DND-41 (cell line): ENCODE measurements around the gene RCAN2.

ENCODE experiments used
- ATAC-seq: fragments of 200-7000 bp; cut with Tn5 transposase; 3 replicates; pipeline ENCODE4 v1.9.1; 2021; ENCODE audit warnings: low read depth; ENCODE audit not compliant: insufficient read depth
- DNase-seq: peaks from one replicate; pipeline ENCODE4 v3.0.0-alpha.2; 2020
- H2AFZ ChIP-seq: 2 replicates; pipeline ENCODE4 v1.6.0; 2012; ENCODE audit warnings: low read depth, low read length
- H3K27ac ChIP-seq: 2 replicates; pipeline ENCODE4 v1.5.1; 2012; ENCODE audit warnings: low read length, inconsistent platforms
- H3K27me3 ChIP-seq: fragments of 200-600 bp; sonication (generic); 2 replicates; pipeline ENCODE4 v1.6.0; 2012; ENCODE audit warnings: low read length, mild to moderate bottlenecking, inconsistent platforms; ENCODE audit not compliant: insufficient read depth, poor library complexity
- H3K36me3 ChIP-seq: 2 replicates; pipeline ENCODE4 v1.5.1; 2012; ENCODE audit warnings: low read length, inconsistent platforms; ENCODE audit not compliant: insufficient read depth
- H3K4me1 ChIP-seq: 2 replicates; pipeline ENCODE4 v1.5.1; 2012; ENCODE audit warnings: mild to moderate bottlenecking, low read length; ENCODE audit not compliant: insufficient read depth
- H3K4me2 ChIP-seq: 2 replicates; pipeline ENCODE4 v1.6.0; 2012; ENCODE audit warnings: mild to moderate bottlenecking, moderate library complexity, low read length, inconsistent platforms; ENCODE audit not compliant: insufficient read depth
- H3K4me3 ChIP-seq, 2 experiments: fragments of 200-600 bp in 1 of 2; shearing (Covaris generic) in 1 of 2; 2 replicates each; pipeline ENCODE4 v1.5.1; 2012 to 2016; ENCODE audit warnings: inconsistent platforms in 2 of 2, low read length in 2 of 2, mild to moderate bottlenecking in 2 of 2, low read depth in 1 of 2, moderate library complexity in 1 of 2
- H3K79me2 ChIP-seq: 2 replicates; pipeline ENCODE4 v1.6.0; 2012; ENCODE audit warnings: low read length, inconsistent platforms; ENCODE audit not compliant: insufficient read depth
- H3K9ac ChIP-seq: 2 replicates; pipeline ENCODE4 v1.6.0; 2012; ENCODE audit warnings: low read depth, mild to moderate bottlenecking, inconsistent platforms, low read length, moderate library complexity
- H3K9me3 ChIP-seq: 2 replicates; pipeline ENCODE4 v1.5.1; 2012; ENCODE audit warnings: low read length, moderate library complexity, mild to moderate bottlenecking, inconsistent platforms; ENCODE audit not compliant: insufficient read depth, severe bottlenecking
- H4K20me1 ChIP-seq: 2 replicates; pipeline ENCODE4 v1.6.0; 2012; ENCODE audit warnings: low read length; ENCODE audit not compliant: insufficient read depth
- EZH2 ChIP-seq: IDR thresholded peaks from 3 replicates; pipeline ENCODE4 v1.6.1; 2012; ENCODE audit warnings: borderline replicate concordance, low read depth, mild to moderate bottlenecking, moderate library complexity, low read length, inconsistent platforms; ENCODE audit not compliant: severe bottlenecking
- TF ChIP-seq, protein P1 (sequence below): IDR thresholded peaks from 2 replicates; pipeline ENCODE4 v1.5.1; 2012; ENCODE audit warnings: borderline replicate concordance, low read length, moderate library complexity, mild to moderate bottlenecking; ENCODE audit not compliant: poor library complexity, severe bottlenecking; ENCODE audit errors: extremely low read depth

Gene RCAN2

GRCh38 chr6:46211917-46212316, 279.3 kb downstream of the RCAN2 start:
- ATAC-seq (no peak), DNase-seq (no peak)
- no peaks in the 10 kb centered on the region for H3K36me3 ChIP-seq
- no peak overlapping the region for H3K27ac ChIP-seq
- no peak overlapping the region for H2AFZ ChIP-seq
- peaks cover 12% of the 10 kb centered on the region for H3K27me3 ChIP-seq
- H3K4me1 ChIP-seq = no peaks in the 10 kb centered on the region
- H3K9ac ChIP-seq = no peak overlapping the region
- H3K4me2 ChIP-seq = no peak overlapping the region
- no peaks in the 10 kb centered on the region for H4K20me1 ChIP-seq
- H3K4me3 ChIP-seq = no peak overlapping the region
- H3K9me3 ChIP-seq = no peaks in the 10 kb centered on the region
- no peaks in the 10 kb centered on the region for H3K79me2 ChIP-seq
- TF ChIP-seq, protein P1, sequence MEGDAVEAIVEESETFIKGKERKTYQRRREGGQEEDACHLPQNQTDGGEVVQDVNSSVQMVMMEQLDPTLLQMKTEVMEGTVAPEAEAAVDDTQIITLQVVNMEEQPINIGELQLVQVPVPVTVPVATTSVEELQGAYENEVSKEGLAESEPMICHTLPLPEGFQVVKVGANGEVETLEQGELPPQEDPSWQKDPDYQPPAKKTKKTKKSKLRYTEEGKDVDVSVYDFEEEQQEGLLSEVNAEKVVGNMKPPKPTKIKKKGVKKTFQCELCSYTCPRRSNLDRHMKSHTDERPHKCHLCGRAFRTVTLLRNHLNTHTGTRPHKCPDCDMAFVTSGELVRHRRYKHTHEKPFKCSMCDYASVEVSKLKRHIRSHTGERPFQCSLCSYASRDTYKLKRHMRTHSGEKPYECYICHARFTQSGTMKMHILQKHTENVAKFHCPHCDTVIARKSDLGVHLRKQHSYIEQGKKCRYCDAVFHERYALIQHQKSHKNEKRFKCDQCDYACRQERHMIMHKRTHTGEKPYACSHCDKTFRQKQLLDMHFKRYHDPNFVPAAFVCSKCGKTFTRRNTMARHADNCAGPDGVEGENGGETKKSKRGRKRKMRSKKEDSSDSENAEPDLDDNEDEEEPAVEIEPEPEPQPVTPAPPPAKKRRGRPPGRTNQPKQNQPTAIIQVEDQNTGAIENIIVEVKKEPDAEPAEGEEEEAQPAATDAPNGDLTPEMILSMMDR = no peak
- TF ChIP-seq EZH2 = no peak

GRCh38 chr6:46210294-46210693, 281.0 kb downstream of the RCAN2 start:
- H3K9ac ChIP-seq = no peak overlapping the region
- no peak overlapping the region for H3K27ac ChIP-seq
- DNase-seq (no peak), ATAC-seq (no peak)
- no peak for TF ChIP-seq EZH2
- TF ChIP-seq, protein P1 = no peak
- H3K4me1 ChIP-seq = no peaks in the 10 kb centered on the region
- H4K20me1 ChIP-seq = no peaks in the 10 kb centered on the region
- H3K36me3 ChIP-seq = no peaks in the 10 kb centered on the region
- no peaks in the 10 kb centered on the region for H3K79me2 ChIP-seq
- H3K27me3 ChIP-seq = peaks cover 3% of the 10 kb centered on the region
- no peak overlapping the region for H3K4me3 ChIP-seq
- no peak overlapping the region for H3K4me2 ChIP-seq
- no peaks in the 10 kb centered on the region for H3K9me3 ChIP-seq
- no peak overlapping the region for H2AFZ ChIP-seq

DNA sequence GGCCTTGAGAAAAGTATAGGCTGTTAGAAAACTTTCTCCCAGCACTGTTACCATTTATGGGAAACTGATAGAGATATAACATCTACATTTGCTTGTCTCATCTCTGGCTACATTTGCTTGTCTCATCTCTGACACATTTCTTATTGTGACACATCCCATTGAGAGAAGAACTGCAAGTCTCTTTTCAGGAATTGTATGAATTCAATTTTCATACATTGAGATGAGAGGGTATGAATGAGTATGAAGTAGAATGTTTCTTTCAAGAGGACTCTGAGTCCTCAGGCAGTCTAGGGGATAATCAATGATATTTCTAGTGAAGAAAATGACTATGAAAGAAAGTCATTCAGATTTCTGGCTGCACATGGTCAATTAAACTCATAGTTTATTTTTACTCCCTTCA, 282.9 kb downstream of the RCAN2 start:
- Histone ChIP-seq H3K9ac (no peak overlapping the region), H3K4me3 (no peak overlapping the region), H3K27ac (no peak overlapping the region), H4K20me1 (no peaks in the 10 kb centered on the region), H3K4me2 (no peak overlapping the region), H3K36me3 (no peaks in the 10 kb centered on the region), H3K4me1 (no peaks in the 10 kb centered on the region), H3K9me3 (no peaks in the 10 kb centered on the region), H3K27me3 (peaks cover 3% of the 10 kb centered on the region), H3K79me2 (no peaks in the 10 kb centered on the region), H2AFZ (no peak overlapping the region)
- DNase-seq (no peak), ATAC-seq (no peak)
- TF ChIP-seq EZH2 = no peak
- TF ChIP-seq, protein P1 = no peak

- H3K4me2 ChIP-seq = no peak overlapping the region
- no peaks in the 10 kb centered on the region for H3K4me1 ChIP-seq
- no peaks in the 10 kb centered on the region for H4K20me1 ChIP-seq
- H2AFZ ChIP-seq = no peak overlapping the region
- H3K36me3 ChIP-seq = no peaks in the 10 kb centered on the region
- no peak overlapping the region for H3K27ac ChIP-seq
- H3K27me3 ChIP-seq = peaks cover 3% of the 10 kb centered on the region
- TF ChIP-seq, protein P1 = no peak
- TF ChIP-seq EZH2 = no peak
- ATAC-seq (no peak), DNase-seq (no peak)
- H3K9ac ChIP-seq = no peak overlapping the region
- H3K79me2 ChIP-seq = no peaks in the 10 kb centered on the region
- H3K4me3 ChIP-seq = no peak overlapping the region
- no peaks in the 10 kb centered on the region for H3K9me3 ChIP-seq
These were observed 284.1 kb downstream of the RCAN2 start for GRCh38 chr6:46207174-46207573.
